Memory B cell (primary cell): ENCODE data around the gene MYO18A.

Experiments
- ATAC-seq: fragments of 150-1000 bp; cut with Tn5 transposase; 2 replicates; pipeline ENCODE4 v1.10.0; 2021; ENCODE audit warnings: low read depth, mild to moderate bottlenecking, moderate library complexity
- DNase-seq, 2 donors: peaks; one replicate each; pipeline ENCODE4 v3.0.0; 2022; ENCODE audit warnings: low spot score in 2 of 2
- H3K27ac Mint-ChIP-seq: one replicate; pipeline ENCODE4 v1.8.0; 2022; ENCODE audit warnings: mild to moderate bottlenecking, moderate library complexity, mixed read lengths
- H3K27me3 Mint-ChIP-seq: one replicate; pipeline ENCODE4 v1.8.0; 2022; ENCODE audit warnings: mixed read lengths
- H3K36me3 Mint-ChIP-seq: one replicate; pipeline ENCODE4 v1.8.0; 2022; ENCODE audit warnings: mild to moderate bottlenecking, mixed read lengths
- H3K4me1 Mint-ChIP-seq: one replicate; pipeline ENCODE4 v1.8.0; 2022; ENCODE audit warnings: mixed read lengths
- H3K4me3 Mint-ChIP-seq: one replicate; pipeline ENCODE4 v1.8.0; 2022; ENCODE audit warnings: mild to moderate bottlenecking, moderate library complexity, mixed read lengths
- H3K9me3 Mint-ChIP-seq: one replicate; pipeline ENCODE4 v1.8.0; 2022; ENCODE audit warnings: mixed read lengths

MYO18A gene

GRCh38 chr17:29140631-29141513, 39.3 kb downstream of the MYO18A start:
- Mint-ChIP-seq H3K27ac (peak overlapping the region; percentile 91), H3K9me3 (no peaks in the 10 kb centered on the region), H3K4me1 (peaks cover 61% of the 10 kb centered on the region), H3K36me3 (peaks cover 2% of the 10 kb centered on the region), H3K27me3 (no peaks in the 10 kb centered on the region), H3K4me3 (peak overlapping the region; percentile 94)
- peak in 1 of 2 donors; percentile 43 for DNase-seq
- peak; percentile 51 for ATAC-seq

DNA sequence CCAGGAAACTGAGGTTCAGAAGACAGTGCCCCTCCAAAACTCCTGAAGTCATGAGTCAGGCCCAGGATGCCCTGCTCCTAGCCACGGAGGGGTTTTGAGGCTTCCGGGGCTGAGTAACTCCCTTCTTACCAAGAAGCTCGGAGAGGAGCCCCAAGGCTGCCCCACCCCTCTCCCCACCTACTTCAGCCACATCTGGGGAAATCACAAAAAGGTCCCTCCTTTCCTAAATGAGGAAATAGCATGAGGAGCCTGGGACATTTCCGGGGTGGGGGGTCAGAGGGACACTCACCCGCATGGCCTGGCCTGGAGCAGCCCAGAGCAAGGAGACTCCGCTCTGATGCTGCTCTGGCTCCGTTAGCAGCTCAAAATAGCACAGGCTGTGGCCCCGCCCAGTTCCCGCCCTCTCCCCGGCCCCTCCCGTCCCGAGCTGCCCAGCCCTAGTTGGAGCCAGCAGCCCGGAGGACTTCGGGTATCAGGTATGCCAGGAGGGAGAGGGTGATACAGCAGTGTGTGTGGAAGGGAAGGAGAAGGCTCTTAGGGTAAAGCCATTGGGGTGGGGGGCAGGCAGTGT, 40.1 kb downstream of the MYO18A start:
- ATAC-seq = peak; percentile 58
- DNase-seq = no peak
- Mint-ChIP-seq H3K27me3 (no peaks in the 10 kb centered on the region), H3K9me3 (no peaks in the 10 kb centered on the region), H3K4me3 (peak overlapping the region; percentile 94), H3K36me3 (peaks cover 6% of the 10 kb centered on the region), H3K27ac (peak overlapping the region; percentile 91), H3K4me1 (peaks cover 55% of the 10 kb centered on the region)

DNA sequence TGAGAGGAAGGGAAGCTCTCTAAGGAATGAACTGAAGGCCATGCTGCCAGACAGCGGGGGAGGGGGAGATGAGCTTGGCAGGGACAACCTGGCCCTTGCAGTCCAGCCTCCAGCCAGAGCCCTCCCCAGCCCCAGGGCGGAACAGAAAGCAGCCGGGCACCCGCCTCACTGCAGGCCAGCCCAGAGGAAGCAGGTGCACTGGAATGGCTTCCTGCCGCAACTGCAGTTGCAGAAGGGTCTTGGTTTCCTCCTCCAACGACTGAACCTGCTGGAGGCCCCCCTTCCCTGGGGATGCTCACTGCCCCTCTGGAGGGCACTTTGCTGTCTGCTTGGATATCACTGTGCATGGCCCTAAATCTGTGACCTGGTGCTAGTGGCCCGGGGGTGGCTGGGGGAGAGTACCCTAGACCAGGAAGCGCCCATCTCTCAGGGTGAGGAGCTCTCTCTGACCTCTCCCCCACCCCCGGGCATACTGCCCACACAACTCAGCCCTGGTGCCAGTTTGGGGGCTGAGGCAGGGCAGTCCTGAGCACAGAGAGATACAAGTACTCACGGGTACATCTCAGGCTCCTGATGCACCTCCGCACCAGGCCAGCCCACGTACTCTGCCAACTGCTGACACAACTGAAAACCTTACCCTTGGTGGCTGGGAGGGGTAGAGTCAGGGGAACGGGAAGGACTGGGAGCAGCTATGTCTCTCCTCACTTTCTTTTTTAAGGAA, 41.1 kb downstream of the MYO18A start:
- Mint-ChIP-seq H3K36me3 (peaks cover 6% of the 10 kb centered on the region), H3K27me3 (no peaks in the 10 kb centered on the region), H3K27ac (peak overlapping the region; percentile 91), H3K4me1 (peaks cover 51% of the 10 kb centered on the region), H3K4me3 (peak overlapping the region; percentile 94), H3K9me3 (no peaks in the 10 kb centered on the region)
- ATAC-seq = peak; percentile 37
- DNase-seq = no peak

- Mint-ChIP-seq H3K27me3 (no peaks in the 10 kb centered on the region), H3K4me1 (peaks cover 47% of the 10 kb centered on the region), H3K36me3 (peaks cover 6% of the 10 kb centered on the region), H3K9me3 (no peaks in the 10 kb centered on the region), H3K27ac (peak overlapping the region; percentile 91), H3K4me3 (peak overlapping the region; percentile 94)
- DNase-seq (no peak), ATAC-seq (peak; percentile 18)
Measured at GRCh38 chr17:29138184-29138955, 41.8 kb downstream of the MYO18A start.

- Mint-ChIP-seq H3K27ac (peak overlapping the region; percentile 11), H3K4me3 (peak overlapping the region; percentile 27), H3K36me3 (peaks cover 6% of the 10 kb centered on the region), H3K9me3 (no peaks in the 10 kb centered on the region), H3K4me1 (peaks cover 48% of the 10 kb centered on the region), H3K27me3 (no peaks in the 10 kb centered on the region)
- DNase-seq (no peak), ATAC-seq (no peak)
Measured at GRCh38 chr17:29136998-29137730, 43.0 kb downstream of the MYO18A start.

DNA sequence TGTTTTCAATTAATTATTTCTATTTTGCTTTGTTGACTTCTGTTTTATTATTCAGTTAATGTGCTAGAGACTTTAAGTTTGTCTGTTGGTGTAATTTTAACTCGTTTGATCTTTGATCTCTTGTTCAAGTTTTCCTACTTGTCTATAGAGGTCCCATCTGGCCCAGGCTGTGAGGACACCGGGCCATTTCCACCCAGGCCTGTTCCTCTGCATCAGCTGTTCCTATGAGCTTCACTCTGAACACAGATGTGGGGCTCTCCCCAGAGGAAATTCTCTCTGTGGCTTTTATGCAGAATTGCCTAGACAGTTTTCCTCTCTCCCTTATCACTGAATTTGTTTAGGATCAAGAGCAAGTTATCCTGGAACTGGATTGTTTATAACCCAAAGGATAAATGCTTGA, 44.7 kb downstream of the MYO18A start:
- Mint-ChIP-seq H3K27me3 (no peaks in the 10 kb centered on the region), H3K4me1 (peaks cover 44% of the 10 kb centered on the region), H3K27ac (no peak overlapping the region), H3K36me3 (peaks cover 8% of the 10 kb centered on the region), H3K9me3 (no peaks in the 10 kb centered on the region), H3K4me3 (no peak overlapping the region)
- ATAC-seq = no peak
- DNase-seq = no peak

DNA sequence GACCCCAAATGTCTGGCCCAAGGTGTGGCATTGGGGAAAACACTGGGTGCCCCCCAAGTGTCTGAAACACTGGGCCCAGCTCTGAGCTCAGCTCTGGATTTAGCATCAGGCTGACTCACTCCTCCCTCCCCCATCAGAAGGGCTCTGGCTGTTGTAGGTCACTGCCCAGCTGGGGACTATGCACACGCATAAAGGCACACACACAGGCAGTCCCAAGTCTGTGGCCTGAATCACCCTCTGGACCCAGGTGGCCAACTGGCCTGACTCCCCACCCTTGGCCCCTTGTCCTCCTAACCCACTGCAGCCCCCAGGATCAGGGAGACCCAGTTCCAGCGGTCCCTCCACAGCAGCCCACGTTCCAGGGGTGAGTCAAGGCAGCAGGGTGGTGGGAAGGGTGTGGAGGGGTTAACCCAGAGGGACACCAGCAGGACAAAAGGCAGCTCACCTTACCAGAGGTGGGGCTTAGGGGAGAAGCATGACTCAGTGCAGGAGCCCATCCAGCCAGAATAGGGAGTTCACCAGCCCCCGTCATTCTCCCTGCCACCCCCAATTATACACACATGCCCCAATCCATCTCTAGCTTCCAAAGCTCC, 47.0 kb downstream of the MYO18A start:
- Mint-ChIP-seq H3K27me3 (no peaks in the 10 kb centered on the region), H3K4me3 (no peak overlapping the region), H3K9me3 (no peaks in the 10 kb centered on the region), H3K27ac (no peak overlapping the region), H3K4me1 (peaks cover 34% of the 10 kb centered on the region), H3K36me3 (peaks cover 8% of the 10 kb centered on the region)
- no peak for DNase-seq
- no peak for ATAC-seq

GRCh38 chr17:29131814-29132682, 48.1 kb downstream of the MYO18A start:
- no peaks in the 10 kb centered on the region for H3K27me3 Mint-ChIP-seq
- no peak overlapping the region for H3K4me3 Mint-ChIP-seq
- no peaks in the 10 kb centered on the region for H3K9me3 Mint-ChIP-seq
- no peak for ATAC-seq
- H3K36me3 Mint-ChIP-seq = peaks cover 8% of the 10 kb centered on the region
- peak overlapping the region; percentile 45 for H3K27ac Mint-ChIP-seq
- peaks cover 22% of the 10 kb centered on the region for H3K4me1 Mint-ChIP-seq
- DNase-seq = no peak

- Mint-ChIP-seq H3K4me3 (no peak overlapping the region), H3K9me3 (no peaks in the 10 kb centered on the region), H3K4me1 (peaks cover 21% of the 10 kb centered on the region), H3K27ac (no peak overlapping the region), H3K36me3 (peaks cover 2% of the 10 kb centered on the region), H3K27me3 (no peaks in the 10 kb centered on the region)
- DNase-seq = no peak
- ATAC-seq = no peak
Measured at GRCh38 chr17:29129731-29130130, 50.5 kb downstream of the MYO18A start.

- Mint-ChIP-seq H3K4me1 (peaks cover 17% of the 10 kb centered on the region), H3K27me3 (no peaks in the 10 kb centered on the region), H3K9me3 (no peaks in the 10 kb centered on the region), H3K27ac (no peak overlapping the region), H3K4me3 (no peak overlapping the region), H3K36me3 (peaks cover 2% of the 10 kb centered on the region)
- DNase-seq (no peak), ATAC-seq (no peak)
Measured at GRCh38 chr17:29127840-29128239, 52.4 kb downstream of the MYO18A start.

DNA sequence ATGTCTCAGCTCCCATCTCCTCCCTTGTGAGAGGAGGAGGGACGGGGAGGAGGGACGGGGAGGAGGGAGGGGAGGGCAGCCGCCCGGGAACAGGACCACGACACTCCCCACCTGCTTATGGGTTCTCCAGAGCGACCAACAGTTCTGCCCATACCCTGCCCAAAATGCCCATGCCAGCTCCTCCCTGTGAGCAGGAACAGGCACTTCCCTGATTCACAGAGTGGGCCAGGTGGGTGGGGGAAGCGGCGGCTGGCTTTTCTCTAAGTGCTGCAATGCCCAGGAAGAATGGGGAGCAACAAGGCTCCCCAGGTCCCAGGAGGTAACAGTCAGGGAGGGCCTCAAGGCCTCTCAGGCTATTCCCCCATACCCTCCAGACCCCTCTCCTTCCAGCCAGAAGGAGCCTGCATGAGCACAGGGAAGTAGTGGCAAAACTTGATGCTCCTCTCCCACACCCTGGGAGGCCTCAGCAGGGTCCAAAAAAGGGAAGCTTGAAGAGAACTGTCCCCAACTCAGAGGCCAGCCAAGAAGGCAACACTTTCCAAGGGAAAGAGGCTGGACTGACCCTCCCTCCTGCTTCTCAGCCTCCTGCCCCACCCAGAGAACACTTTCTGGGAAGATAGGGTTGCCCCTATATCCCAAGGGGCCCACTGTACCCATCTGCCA, 53.8 kb downstream of the MYO18A start:
- ATAC-seq = no peak
- peaks cover 14% of the 10 kb centered on the region for H3K4me1 Mint-ChIP-seq
- H3K4me3 Mint-ChIP-seq = no peak overlapping the region
- H3K36me3 Mint-ChIP-seq = peaks cover 5% of the 10 kb centered on the region
- DNase-seq = no peak
- H3K9me3 Mint-ChIP-seq = no peaks in the 10 kb centered on the region
- no peak overlapping the region for H3K27ac Mint-ChIP-seq
- H3K27me3 Mint-ChIP-seq = no peaks in the 10 kb centered on the region

DNA sequence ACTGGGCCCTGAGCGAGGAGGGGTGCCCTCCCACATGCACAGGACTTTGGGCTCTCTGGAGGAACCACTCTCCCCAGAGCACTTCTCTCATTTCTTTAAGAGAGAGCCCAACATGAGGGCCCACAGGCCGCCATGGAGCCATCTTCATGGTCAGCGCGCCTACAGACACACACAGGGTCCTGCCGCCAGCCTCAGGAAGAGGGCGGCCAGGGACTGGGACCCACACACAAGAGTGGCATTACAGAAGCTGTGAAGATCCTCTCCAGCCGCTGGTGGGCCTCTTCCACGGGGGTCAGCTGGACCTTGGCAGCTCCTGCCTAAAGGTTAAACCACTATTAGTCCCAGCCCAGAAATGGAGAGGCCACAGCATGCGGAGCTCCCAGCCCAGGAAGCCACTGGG, 54.5 kb downstream of the MYO18A start:
- H3K36me3 Mint-ChIP-seq = peaks cover 5% of the 10 kb centered on the region
- no peaks in the 10 kb centered on the region for H3K27me3 Mint-ChIP-seq
- H3K4me1 Mint-ChIP-seq = peaks cover 13% of the 10 kb centered on the region
- ATAC-seq (no peak), DNase-seq (no peak)
- H3K9me3 Mint-ChIP-seq = no peaks in the 10 kb centered on the region
- no peak overlapping the region for H3K4me3 Mint-ChIP-seq
- H3K27ac Mint-ChIP-seq = no peak overlapping the region
